Measurements from ENCODE around the gene RFTN1. TPM values are rescaled to one million over a fixed set of nuclear protein-coding genes. Genes with fewer than 3 reads are reported as not detected.

RFTN1 gene
- total and polyA plus RNA-seq, 10 of the 15 experiments (the other 5 are each of a cell fraction or from before 2014, with no cell fraction given), result 20.6 to 213 (median 147) TPM

GRCh38 chr3:16554126-16554525, 40.6 kb upstream of the RFTN1 start:
- H3K36me3 ChIP-seq (ENCODE audit: control insufficient read depth in 2 of 2, insufficient read depth in 2 of 2, low read length in 1 of 2), result no peaks in the 10 kb centered on the region
- H3K27me3 ChIP-seq (replicated peaks in 1 of 2; ENCODE audit: control insufficient read depth in 2 of 2, insufficient read depth in 2 of 2, low read length in 1 of 2), result no peaks in the 10 kb centered on the region
- no peak overlapping the region for H3K27ac ChIP-seq (ENCODE audit: control insufficient read depth, insufficient read depth)
- ChIA-PET CTCF (interaction anchor here (2.7 to 8.7 kb wide), 2 partner anchors 262 to 286 kb away, joined by 15 to 170 read pairs; no protein-coding TSS in a partner anchor), SMC1A (ENCODE audit: uncharacterized antibody, unreplicated experiment) (interaction anchor here (1.0 to 2.4 kb wide), 4 partner anchors 56 to 285 kb away, joined by 3 to 14 read pairs (median 8); no protein-coding TSS in a partner anchor), RAD21 (ENCODE audit: unreplicated experiment) (interaction anchor here (1.0 to 2.6 kb wide), 4 partner anchors 264 to 306 kb away, joined by 3 to 7 read pairs (median 4); partner anchors contain the start of genes DPH3 and OXNAD1), POLR2A (no interaction called here)
- peaks cover 8% of the 10 kb centered on the region for H3K4me1 ChIP-seq (ENCODE audit: control insufficient read depth, insufficient read depth, low read length)
- no peaks in the 10 kb centered on the region for H4K20me1 ChIP-seq (ENCODE audit: control insufficient read depth, insufficient read depth)
- no peak overlapping the region for H2AFZ ChIP-seq (ENCODE audit: control insufficient read depth, low read depth, low read length)
- no peak overlapping the region for H3K4me3 ChIP-seq
- H3K4me2 ChIP-seq (ENCODE audit: control insufficient read depth, insufficient read depth), result no peak overlapping the region
- no TSS peak for BruUV-seq (replicated peaks)
- no peaks in the 10 kb centered on the region; the same call in 2 of the 3 replicates for H3K9me3 ChIP-seq (replicated peaks; ENCODE audit: control insufficient read depth, insufficient read depth, low read length)
- no peak for DNase-seq (ENCODE audit: low read depth, low spot score)
- no peak overlapping the region for H3K9ac ChIP-seq (ENCODE audit: control insufficient read depth, insufficient read depth, low read length)
- WGBS (ENCODE audit: insufficient coverage, insufficient replicate concordance, low lambda C conversion rate, missing lambda C conversion rate), result 33% methylated on average over 4 of the region's 4 CpGs
- H3K79me2 ChIP-seq (ENCODE audit: control insufficient read depth, insufficient read depth, low read length), result no peaks in the 10 kb centered on the region; the same call in 1 of the 2 replicates
- no peak for FAIRE-seq
- intact Hi-C loops (cut with micrococcal nuclease; ENCODE audit: unreplicated experiment) (loop anchor here (5.0 kb wide), 1 partner anchor 122 kb away; no protein-coding TSS in a partner anchor), in situ Hi-C loops (cut with MboI) (loop anchor here (5.0 to 10.0 kb wide), 2 partner anchors 267 to 499 kb away; no protein-coding TSS in a partner anchor)
- ATAC-seq, result no peak
- TF ChIP-seq SMAD5 (IDR thresholded peaks at IDR 0.05; ENCODE audit: low read depth) (no peak), KDM1A (IDR thresholded peaks at IDR 0.05; ENCODE audit: borderline replicate concordance) (no peak), ASH2L (IDR thresholded peaks at IDR 0.05; ENCODE audit: borderline replicate concordance, low read depth) (no peak), LARP7 (IDR thresholded peaks at IDR 0.05) (no peak), FOXK2 (IDR thresholded peaks at IDR 0.05) (no peak), KAT2A (conservative IDR thresholded peaks at IDR 0.05; ENCODE audit: control insufficient read depth, low read depth, low read length) (no peak), ETV6 (conservative IDR thresholded peaks at IDR 0.05 in 1 of 2, IDR thresholded peaks at IDR 0.05 in 1 of 2; ENCODE audit: borderline replicate concordance in 1 of 2, low read depth in 1 of 2) (no peak), SPI1 (IDR thresholded peaks at IDR 0.05; ENCODE audit: borderline replicate concordance, insufficient read depth, low read depth, low read length) (no peak), MYC (IDR thresholded peaks at IDR 0.05; ENCODE audit: insufficient read depth, insufficient read length, insufficient replicate concordance, low read length, severe bottlenecking) (no peak), NFIC (IDR thresholded peaks at IDR 0.05; ENCODE audit: low read depth, low read length) (no peak), ZNF384 (IDR thresholded peaks at IDR 0.05; ENCODE audit: borderline replicate concordance, low read depth, low read length) (no peak), NFXL1 (IDR thresholded peaks at IDR 0.05; ENCODE audit: borderline replicate concordance) (no peak), POLR2AphosphoS5 (IDR thresholded peaks at IDR 0.05; ENCODE audit: low read length) (no peak), BHLHE40 (IDR thresholded peaks at IDR 0.05; ENCODE audit: borderline replicate concordance in 1 of 2, low read depth in 2 of 2, low read length in 1 of 2) (no peak), ZBTB40 (IDR thresholded peaks at IDR 0.05; ENCODE audit: borderline replicate concordance) (no peak), NR2C1 (IDR thresholded peaks at IDR 0.05) (no peak)
- TF ChIP-seq, protein P1, sequence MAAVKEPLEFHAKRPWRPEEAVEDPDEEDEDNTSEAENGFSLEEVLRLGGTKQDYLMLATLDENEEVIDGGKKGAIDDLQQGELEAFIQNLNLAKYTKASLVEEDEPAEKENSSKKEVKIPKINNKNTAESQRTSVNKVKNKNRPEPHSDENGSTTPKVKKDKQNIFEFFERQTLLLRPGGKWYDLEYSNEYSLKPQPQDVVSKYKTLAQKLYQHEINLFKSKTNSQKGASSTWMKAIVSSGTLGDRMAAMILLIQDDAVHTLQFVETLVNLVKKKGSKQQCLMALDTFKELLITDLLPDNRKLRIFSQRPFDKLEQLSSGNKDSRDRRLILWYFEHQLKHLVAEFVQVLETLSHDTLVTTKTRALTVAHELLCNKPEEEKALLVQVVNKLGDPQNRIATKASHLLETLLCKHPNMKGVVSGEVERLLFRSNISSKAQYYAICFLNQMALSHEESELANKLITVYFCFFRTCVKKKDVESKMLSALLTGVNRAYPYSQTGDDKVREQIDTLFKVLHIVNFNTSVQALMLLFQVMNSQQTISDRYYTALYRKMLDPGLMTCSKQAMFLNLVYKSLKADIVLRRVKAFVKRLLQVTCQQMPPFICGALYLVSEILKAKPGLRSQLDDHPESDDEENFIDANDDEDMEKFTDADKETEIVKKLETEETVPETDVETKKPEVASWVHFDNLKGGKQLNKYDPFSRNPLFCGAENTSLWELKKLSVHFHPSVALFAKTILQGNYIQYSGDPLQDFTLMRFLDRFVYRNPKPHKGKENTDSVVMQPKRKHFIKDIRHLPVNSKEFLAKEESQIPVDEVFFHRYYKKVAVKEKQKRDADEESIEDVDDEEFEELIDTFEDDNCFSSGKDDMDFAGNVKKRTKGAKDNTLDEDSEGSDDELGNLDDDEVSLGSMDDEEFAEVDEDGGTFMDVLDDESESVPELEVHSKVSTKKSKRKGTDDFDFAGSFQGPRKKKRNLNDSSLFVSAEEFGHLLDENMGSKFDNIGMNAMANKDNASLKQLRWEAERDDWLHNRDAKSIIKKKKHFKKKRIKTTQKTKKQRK (IDR thresholded peaks at IDR 0.05; ENCODE audit: low read depth, low read length), result no peak
